Stimulated activated CD8-positive, alpha-beta memory T cell treated with anti-CD3 and anti-CD28 coated beads, Interleukin-2, amount 100 ng/mL, for 1 hour (primary cell): Measurements from ENCODE around the gene KIF1B.
"Not testable (repeated sequence)": the region's sequence is repeated elsewhere in the genome, so short reads cannot be mapped to it uniquely, and the experiment has no call there.

ENCODE experiments used
- DNase-seq, 2 donors: peaks; one replicate each; pipeline ENCODE4 v3.0.0-alpha.2; 2020; ENCODE audit warnings: low read depth in 2 of 2

KIF1B gene

GRCh38 chr1:10338047-10338446, 127.7 kb downstream of the KIF1B start:
- no peak for DNase-seq

GRCh38 chr1:10338611-10339010, 128.2 kb downstream of the KIF1B start:
- DNase-seq = no peak

- no peak for DNase-seq
These were observed 128.7 kb downstream of the KIF1B start for GRCh38 chr1:10339036-10339567.

GRCh38 chr1:10339815-10340214, 129.4 kb downstream of the KIF1B start:
- no peak for DNase-seq

- no peak for DNase-seq
These were observed 130.7 kb downstream of the KIF1B start for GRCh38 chr1:10340930-10341590.

- no peak for DNase-seq
These were observed 136.7 kb downstream of the KIF1B start for GRCh38 chr1:10347109-10347508.

GRCh38 chr1:10353282-10353681, 142.9 kb downstream of the KIF1B start:
- no peak for DNase-seq

- no peak for DNase-seq
These were observed 143.3 kb downstream of the KIF1B start for GRCh38 chr1:10353693-10354092.

GRCh38 chr1:10360045-10360444, 149.7 kb downstream of the KIF1B start:
- DNase-seq = no peak

- no peak for DNase-seq
These were observed 151.1 kb downstream of the KIF1B start for GRCh38 chr1:10361515-10361914.

GRCh38 chr1:10368194-10368593, 157.8 kb downstream of the KIF1B start:
- DNase-seq = no peak

- DNase-seq = no peak
These were observed 164.1 kb downstream of the KIF1B start for GRCh38 chr1:10374442-10374860.

- DNase-seq = not testable (repeated sequence)
These were observed 167.1 kb downstream of the KIF1B start for GRCh38 chr1:10377365-10378029.

- no peak for DNase-seq
These were observed 167.9 kb downstream of the KIF1B start for GRCh38 chr1:10378081-10378841.

GRCh38 chr1:10379101-10379620, 168.8 kb downstream of the KIF1B start:
- DNase-seq = no peak

- DNase-seq = no peak
These were observed 169.3 kb downstream of the KIF1B start for GRCh38 chr1:10379676-10380075.

GRCh38 chr1:10380594-10381275, 170.4 kb downstream of the KIF1B start:
- DNase-seq = no peak

- no peak for DNase-seq
These were observed 173.3 kb downstream of the KIF1B start for GRCh38 chr1:10383630-10384029.

GRCh38 chr1:10384219-10384618, 173.8 kb downstream of the KIF1B start:
- no peak for DNase-seq

- no peak for DNase-seq
These were observed 176.6 kb downstream of the KIF1B start for GRCh38 chr1:10386761-10387676.
